Measurements from ENCODE around the gene PRPF6. TPM values are rescaled to one million over a fixed set of nuclear protein-coding genes. Genes with fewer than 3 reads are reported as not detected.

The PRPF6 gene
- total RNA-seq, 1 experiment from 2014 or later, result 126 TPM

DNA sequence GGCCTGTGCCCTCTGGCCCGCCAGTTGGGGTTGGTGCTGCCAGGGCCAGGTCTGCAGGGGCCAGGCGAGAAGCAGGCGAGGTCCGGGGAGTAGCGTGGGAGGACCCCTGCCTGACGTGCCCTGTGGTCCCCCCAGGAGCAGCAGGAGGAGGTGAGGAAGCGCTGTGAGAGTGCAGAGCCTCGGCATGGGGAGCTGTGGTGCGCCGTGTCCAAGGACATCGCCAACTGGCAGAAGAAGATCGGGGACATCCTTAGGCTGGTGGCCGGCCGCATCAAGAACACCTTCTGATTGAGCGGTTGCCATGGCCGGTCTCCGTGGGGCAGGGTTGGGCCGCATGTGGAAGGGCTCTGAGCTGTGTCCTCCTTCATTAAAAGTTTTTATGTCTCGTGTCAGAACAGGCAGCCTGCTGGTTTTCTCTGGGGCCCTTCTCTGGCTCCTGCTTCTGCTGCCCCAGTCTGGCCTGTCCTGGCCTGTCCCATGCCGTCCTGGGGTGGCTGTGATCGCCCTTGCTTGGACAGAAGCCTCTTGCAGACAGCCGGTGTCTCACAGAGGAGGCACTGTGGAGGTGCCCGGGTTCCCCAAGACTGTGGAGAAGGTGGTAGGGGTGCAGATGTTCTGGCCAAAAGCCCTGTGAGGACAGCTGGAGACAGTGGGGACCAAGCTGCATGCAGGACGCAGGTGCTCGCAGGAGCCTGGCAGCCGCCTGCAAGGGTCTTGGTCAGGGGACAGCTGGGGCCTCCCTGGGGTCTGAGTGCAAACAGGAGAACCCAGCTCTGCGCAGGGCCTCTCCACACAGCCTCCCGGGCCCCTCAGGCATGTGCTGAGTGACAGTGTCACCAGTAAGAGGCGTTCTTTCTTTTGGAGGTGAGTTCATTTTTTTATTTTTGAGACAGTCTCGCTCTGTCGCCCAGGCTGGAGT is 52.0 kb downstream of the PRPF6 start:
- Histone ChIP-seq H3K4me3 (no peak overlapping the region), H3K36me3 (peaks cover 45% of the 10 kb centered on the region), H3K9me3 (no peaks in the 10 kb centered on the region), H3K27me3 (no peaks in the 10 kb centered on the region)
- no peak for DNase-seq

DNA sequence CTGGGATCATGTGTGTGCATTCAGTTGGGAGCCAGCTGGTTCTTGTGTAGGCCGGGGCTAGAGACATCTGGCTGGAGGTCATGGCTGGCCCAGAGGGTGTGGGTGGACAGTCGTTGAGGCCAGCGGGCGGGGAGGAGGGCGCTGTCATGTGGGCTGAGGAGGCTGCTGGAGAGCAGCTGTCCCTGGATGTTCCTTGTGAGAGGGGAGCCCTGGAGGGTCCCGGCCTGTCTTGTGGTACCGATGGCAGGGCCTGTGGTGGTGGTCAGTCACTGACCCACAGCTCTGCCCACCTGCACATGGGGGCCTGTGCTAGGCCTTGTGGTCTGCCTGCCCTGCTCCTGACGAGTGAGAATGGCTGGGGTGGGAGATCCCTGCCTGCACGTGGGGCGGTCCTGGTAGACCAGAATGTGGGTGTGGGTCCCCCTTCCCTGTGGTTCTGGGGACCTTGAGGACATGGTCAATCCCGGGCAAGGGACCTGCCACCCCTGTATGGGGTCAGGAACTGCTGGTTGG is 53.1 kb downstream of the PRPF6 start:
- H3K36me3 ChIP-seq, result peaks cover 37% of the 10 kb centered on the region
- no peaks in the 10 kb centered on the region for H3K27me3 ChIP-seq
- H3K9me3 ChIP-seq, result no peaks in the 10 kb centered on the region
- H3K4me3 ChIP-seq, result no peak overlapping the region
- DNase-seq, result no peak

DNA sequence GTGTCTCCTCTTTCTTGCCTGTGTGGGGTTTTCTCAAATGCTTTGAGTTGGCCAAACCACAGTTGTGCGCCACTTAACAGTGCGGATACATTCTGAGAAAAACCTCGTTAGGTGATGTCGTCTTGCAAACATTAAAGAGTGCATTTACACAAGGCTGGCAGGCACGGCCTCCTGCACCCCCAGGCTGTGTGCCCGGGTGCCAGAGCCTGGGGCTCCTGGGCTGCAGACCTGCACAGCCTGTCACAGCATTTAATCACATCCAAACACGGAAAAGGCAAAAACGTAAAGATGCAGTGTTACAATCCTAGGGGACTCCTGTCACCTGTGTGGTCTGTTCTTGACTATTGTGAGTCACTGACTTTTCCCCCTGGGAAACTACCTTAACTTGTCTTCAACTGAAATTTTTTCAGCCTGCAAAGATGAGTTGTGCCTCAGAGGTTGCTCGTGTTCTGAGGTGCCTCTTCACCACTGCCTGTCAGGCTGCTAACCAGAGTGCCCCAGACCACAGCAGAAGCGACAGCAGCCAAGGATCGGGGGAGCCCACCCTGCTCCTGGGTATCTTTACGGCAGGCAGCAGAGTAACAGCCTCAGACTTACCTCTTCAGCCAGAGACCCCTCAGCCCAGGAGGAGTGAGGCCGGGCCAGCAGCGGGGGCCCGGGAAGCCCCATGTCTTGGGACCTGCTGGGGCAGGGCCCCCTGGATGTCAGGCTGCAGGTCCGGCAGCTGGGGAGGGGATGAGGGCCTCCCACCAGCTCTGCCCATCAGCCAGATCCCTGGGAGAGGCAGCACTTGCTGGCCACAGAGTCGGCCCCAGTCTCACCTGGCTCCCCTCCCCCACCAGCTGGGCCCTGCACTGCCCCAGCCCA is 54.4 kb downstream of the PRPF6 start:
- Histone ChIP-seq H3K4me3 (no peak overlapping the region), H3K27me3 (no peaks in the 10 kb centered on the region)

DNA sequence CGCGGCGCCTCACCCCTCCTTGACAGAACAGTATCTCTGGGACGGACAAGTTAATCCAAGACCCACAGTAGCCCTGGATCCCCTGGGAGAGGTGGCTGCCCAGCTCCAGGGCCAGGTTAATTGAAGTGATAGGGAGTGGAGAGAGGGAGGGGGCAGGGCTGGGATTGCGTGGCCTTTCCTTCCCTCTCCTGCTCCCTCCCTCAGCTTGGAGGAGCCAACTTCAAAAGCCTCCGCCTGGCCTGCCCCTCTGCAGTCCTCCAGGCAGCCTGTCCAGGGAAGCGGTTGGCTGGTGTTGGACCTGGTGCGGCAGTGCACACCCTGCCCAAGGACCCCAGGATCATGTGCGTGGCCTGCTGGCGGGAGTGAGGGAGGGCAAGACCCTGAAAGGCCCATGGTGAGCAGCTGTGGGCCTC is 55.0 kb downstream of the PRPF6 start, which contains the start of gene C20orf204:
C20orf204 (plus strand) TSS at position 250 of the 413 bp plus-strand sequence; CDS start at position 392, 142 bp downstream.
- no peak within 1 kb of the TSS for H3K4me3 ChIP-seq
- DNase-seq, result no peak
- no peaks in the 10 kb centered on the region for H3K9me3 ChIP-seq
- H3K36me3 ChIP-seq, result peaks cover 22% of the 10 kb centered on the region
- H3K27me3 ChIP-seq, result no peaks in the 10 kb centered on the region

More for the DNA sequence above, 54.4 kb downstream of the PRPF6 start:
- Histone ChIP-seq H3K9me3 (no peaks in the 10 kb centered on the region), H3K36me3 (peaks cover 29% of the 10 kb centered on the region)
- no peak for DNase-seq

DNA sequence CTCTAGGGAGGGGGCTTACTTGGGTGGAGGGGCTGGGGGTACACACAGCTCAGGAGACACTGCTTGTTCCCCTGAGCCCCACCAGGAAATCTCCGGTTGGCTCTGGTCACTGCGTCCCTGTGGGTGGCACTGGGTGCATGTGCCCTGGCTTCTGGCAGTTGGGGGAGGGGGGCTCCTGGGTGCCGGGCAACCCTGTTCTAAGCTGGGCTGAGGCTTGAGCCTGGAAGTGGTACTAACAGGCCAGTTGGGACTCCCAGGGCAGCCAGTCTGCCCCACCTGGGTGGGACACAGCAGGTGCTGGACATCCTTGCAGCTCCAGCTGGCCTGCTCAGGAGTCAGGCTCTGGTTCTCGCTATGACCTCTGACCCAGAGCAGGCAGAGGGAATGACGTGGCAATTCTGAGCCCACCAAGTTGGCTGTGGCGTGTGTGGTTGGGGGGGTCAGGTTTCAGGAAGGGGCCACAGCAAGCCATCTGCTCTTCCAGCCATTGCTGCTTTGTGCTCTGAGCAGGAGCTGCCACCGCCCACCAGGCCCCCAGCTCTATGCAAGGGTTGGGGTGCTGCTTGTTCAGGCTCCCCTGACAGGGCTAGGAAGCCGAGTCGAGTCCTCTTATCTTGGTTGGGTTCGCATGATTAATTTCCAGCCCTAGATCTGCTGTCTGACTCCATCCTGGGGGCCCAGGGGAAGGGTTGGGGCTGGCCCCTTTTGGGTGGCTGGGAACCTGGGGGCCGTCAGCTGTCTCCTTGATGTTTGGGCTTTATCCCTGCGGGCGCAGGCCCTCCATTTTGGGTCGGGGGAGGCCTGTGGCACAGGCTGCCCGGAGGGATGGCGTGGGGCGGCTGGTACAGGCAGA is 55.6 kb downstream of the PRPF6 start:
- no peak for DNase-seq
- no peaks in the 10 kb centered on the region for H3K9me3 ChIP-seq
- H3K27me3 ChIP-seq, result no peaks in the 10 kb centered on the region
- peaks cover 21% of the 10 kb centered on the region for H3K36me3 ChIP-seq
- H3K4me3 ChIP-seq, result no peak overlapping the region

DNA sequence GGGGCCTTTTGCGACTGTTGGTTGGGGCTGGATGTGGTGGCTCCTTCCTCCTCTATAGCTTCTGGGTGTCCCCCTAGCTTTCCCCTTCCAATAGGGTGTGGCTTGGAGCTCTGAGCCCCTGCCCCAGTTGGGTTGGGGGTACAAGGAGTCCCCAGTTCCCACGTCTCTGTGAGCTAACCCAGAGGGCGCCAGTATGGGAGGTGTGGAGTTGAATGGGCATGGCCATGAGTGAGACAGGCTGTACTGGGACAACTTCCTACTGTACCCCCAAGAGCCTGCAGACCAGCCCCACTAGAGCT is 56.2 kb downstream of the PRPF6 start:
- no peaks in the 10 kb centered on the region for H3K9me3 ChIP-seq
- peaks cover 17% of the 10 kb centered on the region for H3K36me3 ChIP-seq
- no peak for DNase-seq
- H3K4me3 ChIP-seq, result no peak overlapping the region
- H3K27me3 ChIP-seq, result no peaks in the 10 kb centered on the region; the same call in 1 of the 2 replicates

DNA sequence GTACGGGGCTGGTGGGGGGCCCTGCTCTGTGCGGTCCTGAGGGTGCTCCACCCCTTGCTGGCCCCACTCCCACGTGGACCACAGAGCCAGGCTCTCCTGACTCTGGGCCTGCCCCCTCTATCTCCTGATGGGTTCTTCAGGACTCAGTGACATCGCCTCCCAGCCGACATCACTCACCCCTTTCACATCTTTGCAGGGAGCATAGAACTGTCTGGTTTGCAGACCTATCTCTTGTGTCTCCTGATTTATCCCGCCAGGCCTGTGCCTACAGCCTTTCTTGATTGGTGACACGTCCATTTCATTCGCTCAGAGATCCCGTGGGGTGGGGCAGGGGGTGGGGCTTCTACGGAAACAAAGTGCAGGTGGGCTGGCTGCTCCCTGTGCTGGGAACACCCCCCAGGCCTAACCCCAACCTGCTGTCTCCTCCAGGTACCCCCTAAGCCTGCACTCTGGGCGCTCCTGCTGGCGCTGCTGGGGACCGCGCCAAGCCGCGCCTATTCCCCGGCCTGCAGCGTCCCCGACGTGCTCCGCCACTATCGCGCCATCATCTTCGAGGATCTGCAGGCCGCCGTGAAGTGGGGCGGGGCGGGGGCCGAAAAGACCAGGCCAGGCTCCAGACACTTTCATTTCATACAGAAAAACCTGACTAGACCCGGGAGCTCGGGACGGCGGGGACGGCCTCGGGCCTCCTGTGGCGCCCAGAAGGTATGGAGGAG is 56.7 kb downstream of the PRPF6 start:
- no peak for DNase-seq
- H3K27me3 ChIP-seq, result no peaks in the 10 kb centered on the region; the same call in 1 of the 2 replicates
- no peaks in the 10 kb centered on the region for H3K9me3 ChIP-seq
- H3K4me3 ChIP-seq, result no peak overlapping the region
- H3K36me3 ChIP-seq, result peaks cover 12% of the 10 kb centered on the region

DNA sequence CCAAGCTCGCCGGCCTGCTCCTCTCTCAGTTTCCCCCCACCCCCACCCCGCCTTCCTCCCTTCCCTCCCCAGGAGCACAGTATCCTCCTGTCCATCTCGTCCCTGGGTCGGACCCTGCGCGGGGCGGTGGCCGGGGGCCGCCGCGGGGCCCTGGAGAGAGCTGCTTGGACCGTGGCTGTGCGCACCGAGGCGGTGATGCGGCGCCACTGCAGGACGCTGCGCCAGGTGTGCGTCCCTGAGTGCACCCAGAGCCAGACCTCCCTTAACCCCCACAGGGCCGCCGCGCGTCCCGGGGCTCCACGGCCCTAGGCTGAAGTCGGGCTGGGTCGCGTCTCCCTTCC is 57.3 kb downstream of the PRPF6 start:
- H3K4me3 ChIP-seq, result no peak overlapping the region
- H3K27me3 ChIP-seq, result no peaks in the 10 kb centered on the region; the same call in 1 of the 2 replicates
- H3K9me3 ChIP-seq, result no peaks in the 10 kb centered on the region
- H3K36me3 ChIP-seq, result peaks cover 11% of the 10 kb centered on the region
- DNase-seq, result no peak

DNA sequence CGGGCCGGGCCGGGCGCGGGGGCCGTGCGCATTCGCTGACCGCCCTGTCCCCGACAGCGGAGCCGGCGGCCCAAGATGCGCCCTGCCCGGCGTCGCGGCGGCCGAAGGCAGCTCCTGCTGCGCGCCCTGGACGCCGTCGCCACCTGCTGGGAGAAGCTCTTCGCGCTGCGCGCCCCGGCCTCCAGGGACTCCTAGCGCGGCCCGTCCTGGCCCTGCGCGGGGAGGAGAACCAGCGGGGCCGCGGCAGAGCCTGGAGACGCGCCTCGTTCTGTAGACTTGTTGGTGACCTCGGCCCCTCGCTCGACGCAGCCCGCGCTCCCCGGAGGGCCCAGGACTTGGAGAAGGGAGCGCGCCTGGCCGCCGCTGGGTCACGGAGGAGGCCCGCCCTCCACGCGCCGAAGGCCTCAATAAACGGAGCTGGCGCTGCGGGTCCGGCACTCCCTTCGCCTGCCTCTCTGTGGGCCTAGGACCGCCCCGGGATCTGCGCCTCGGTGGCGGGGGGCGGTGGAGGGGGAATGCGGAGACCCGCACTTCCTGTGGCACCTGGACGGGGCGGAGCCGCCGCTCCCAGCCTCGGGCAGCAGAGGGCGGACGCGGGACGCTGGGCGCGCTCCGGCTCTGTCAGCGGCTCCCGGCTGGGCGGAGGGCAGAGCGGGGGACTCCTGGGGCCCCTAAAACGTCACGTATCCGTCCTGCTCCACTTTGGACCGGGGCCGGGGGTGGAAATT is 57.8 kb downstream of the PRPF6 start:
- H3K27me3 ChIP-seq, result no peaks in the 10 kb centered on the region; the same call in 1 of the 2 replicates
- peak; percentile 75 for DNase-seq
- peak overlapping the region; percentile 48 for H3K4me3 ChIP-seq
- H3K9me3 ChIP-seq, result no peaks in the 10 kb centered on the region
- H3K36me3 ChIP-seq, result peaks cover 11% of the 10 kb centered on the region; the same call in 1 of the 2 replicates

DNA sequence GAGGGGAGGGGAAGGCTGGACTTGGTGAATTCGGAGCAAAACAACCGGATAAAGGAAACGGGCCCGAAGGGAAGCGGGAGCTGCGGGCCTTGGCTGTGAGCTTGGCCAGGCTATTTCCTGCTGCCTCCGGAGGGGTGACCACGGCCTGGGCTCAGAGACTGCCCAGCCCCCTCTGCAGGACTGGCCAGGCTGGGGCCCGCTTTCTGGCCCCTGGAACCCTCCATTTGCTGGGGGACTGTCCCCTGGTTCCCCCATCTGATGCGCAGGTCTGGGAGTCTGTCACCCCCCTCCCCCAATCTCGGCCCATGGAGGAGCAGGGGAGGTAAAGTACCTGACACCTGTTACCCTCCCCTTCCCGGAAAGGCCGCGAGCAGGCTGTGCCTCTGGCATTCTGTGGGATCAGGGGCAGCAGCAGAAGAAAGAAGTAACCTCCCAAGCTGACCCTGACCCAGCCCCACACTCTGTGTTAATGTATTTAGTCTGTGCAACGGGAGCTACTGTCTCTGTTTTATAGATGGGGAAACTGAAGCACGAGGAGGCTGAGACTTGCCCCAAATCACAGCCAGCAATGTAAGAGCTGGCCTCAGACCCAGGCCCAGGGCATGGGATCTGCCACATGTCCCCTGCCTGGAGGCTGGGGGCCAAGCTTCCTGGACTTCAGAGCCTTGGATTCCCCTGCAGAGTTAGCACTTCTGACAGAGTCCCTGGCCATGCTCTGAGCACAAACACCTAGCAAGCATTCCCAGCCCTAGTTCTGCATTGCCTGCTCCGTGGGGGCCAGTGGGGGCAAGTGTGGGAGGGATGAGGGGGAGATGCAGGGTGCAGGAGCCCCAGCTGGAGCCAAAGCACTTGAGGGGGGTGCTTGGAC is 58.6 kb downstream of the PRPF6 start:
- Histone ChIP-seq H3K9me3 (no peaks in the 10 kb centered on the region), H3K36me3 (0 out of 2 replicates have a peak, but pooled peaks cover 5% of the 10 kb centered on the region), H3K4me3 (peak overlapping the region; percentile 48), H3K27me3 (no peaks in the 10 kb centered on the region; the same call in 1 of the 2 replicates)
- no peak for DNase-seq

DNA sequence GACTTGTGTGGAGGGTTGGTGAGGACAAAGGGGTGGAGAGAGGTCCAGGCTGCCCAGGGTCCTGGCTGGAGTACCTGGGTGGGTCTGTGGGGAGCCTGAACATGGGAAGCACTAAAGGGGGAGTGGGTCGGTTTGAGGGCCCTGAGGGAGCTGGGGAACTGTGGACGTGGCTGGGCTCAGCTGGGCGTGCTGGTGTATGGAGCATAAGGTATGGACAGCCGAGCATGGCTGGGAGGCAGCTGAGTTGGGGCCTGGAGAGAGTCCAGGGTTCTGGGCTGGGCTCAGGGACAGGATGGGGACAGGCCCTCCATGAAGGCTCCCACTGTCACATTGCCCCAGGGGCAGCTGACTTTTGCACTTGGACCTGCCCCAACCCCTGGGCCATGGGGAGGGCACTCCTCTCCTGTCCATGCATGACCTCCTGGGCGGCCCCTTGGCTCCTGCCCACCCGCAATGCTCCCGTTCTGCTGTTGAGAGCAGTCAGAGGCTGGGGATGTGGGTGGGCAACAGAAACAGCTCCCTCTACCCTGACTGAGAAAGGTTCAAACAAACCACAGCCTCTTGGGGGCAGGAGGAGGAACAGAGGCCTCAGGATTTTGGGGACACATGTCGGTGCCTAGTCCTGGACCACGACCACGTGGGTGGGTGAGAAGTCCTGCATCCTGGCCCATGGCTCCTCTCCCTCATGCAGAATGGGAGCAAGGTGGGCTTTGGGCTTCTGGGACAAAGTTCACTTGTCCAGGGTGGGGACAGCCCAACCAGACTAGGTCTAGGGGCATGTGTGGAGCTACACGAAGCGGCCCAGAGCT is 59.5 kb downstream of the PRPF6 start:
- no peaks in the 10 kb centered on the region; the same call in 1 of the 2 replicates for H3K27me3 ChIP-seq
- H3K4me3 ChIP-seq, result no peak overlapping the region
- no peaks in the 10 kb centered on the region for H3K36me3 ChIP-seq
- no peaks in the 10 kb centered on the region for H3K9me3 ChIP-seq
- no peak for DNase-seq

DNA sequence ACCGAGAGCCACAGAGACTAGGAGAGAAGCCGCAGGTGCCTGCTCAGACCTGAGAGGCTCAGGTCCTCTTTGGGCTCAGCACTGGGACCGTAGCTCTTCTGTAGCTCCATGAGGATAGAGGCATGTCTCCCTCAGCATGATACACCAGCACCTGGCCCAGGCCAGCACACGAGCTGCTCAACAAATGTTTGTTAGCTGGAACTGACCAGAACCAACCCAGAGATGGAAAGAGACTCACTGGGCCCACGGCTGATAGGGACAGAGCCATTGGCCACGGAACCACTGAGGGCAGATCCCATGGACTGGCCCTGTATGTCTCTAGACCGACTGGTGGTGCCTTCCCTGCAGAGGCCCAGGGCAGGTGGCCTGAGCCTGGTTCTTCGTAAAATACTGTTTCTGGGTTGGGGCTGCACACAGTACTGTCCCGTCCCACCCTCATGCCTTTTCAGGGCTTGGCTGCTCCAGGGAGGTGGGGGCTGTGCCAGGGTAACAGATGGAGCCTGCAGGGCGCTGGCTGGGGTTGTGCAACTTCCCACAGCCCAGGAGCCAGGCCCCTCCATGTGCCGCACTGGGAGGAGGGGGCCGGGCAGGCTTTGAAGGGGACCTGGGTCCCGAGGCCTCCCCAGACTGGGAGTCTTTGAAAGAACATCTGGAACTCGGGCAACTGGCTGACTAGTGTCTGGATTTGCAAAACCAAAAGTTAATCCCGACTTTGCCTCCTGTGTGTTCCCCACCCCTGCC is 60.3 kb downstream of the PRPF6 start:
- no peak for DNase-seq

DNA sequence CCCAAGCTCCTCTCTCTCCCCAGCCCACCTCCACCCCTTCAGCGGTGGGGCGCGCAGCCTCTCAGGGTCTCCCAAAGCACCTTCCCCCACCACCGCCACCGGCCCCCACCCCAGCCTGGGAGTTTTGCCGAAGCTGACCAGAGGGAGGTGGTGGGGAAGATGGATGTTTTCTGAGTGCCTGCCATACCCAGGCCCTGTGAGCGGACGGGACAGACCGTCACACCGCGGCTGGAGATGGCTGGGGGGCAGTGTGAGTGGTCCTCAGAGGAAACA is 60.8 kb downstream of the PRPF6 start:
- Histone ChIP-seq H3K9me3 (no peaks in the 10 kb centered on the region), H3K27me3 (no peaks in the 10 kb centered on the region; the same call in 1 of the 2 replicates), H3K36me3 (no peaks in the 10 kb centered on the region), H3K4me3 (no peak overlapping the region)
- DNase-seq, result no peak

More for the DNA sequence above, 60.3 kb downstream of the PRPF6 start:
- Histone ChIP-seq H3K36me3 (no peaks in the 10 kb centered on the region), H3K4me3 (no peak overlapping the region), H3K27me3 (no peaks in the 10 kb centered on the region; the same call in 1 of the 2 replicates), H3K9me3 (no peaks in the 10 kb centered on the region)
